GM18951 (cell line): ENCODE results near the gene C6orf15.

Source experiments
- POLR2A ChIP-seq: IDR thresholded peaks from 4 replicates; pipeline ENCODE4 v1.6.1; 2011; ENCODE audit warnings: mild to moderate bottlenecking; ENCODE audit not compliant: insufficient read length, insufficient read depth; ENCODE audit errors: extremely low read depth
- in situ Hi-C: fragments of 300-500 bp; cut with MboI; formaldehyde crosslinking; loops from one replicate; pipeline ENCODE4 v1.12.0; 2022; ENCODE audit warnings: low sequenced_read_pairs, mixed read lengths, inconsistent platforms; ENCODE audit not compliant: unreplicated experiment

The C6orf15 gene

DNA sequence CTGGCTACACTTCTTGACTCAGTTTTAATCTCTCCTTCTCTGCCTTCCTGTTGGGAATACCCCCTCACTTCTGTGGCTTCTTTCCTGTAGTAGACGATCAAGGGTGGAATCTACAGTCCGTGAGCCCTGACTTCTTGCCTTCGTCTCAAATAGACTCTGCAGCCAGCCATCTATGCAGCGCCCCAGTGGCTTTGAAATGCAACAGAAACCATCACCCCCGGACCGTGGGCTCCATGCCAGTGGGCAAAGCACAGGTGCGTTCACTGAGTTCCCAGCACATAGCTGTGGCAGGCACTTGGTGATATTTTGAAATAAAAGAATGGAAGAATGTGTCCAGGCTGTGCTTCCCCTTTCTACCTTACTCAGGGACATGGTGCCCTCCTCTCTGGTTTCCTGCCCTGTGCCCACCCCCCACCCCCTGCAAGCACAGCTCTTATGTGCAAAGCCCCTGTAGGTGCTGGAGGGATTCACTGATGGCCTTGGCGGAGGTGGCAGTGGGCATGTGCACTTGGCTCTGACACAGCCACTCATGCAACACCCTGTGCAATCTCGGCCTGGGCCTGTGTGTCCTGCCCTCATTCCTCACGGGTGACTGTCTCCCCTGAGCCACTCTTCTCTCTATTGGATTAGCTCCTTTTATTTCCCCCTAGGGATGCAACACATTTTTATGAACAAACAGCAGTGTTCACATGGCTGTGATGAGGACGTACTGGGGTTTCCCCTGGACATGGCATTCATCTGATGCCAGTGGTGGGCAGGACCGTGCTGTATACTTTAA is 13.4 kb upstream of the C6orf15 start:
- in situ Hi-C loops, result no loop called here
- TF ChIP-seq POLR2A, result no peak

GRCh38 chr6:31125162-31125561 is 12.8 kb upstream of the C6orf15 start:
- TF ChIP-seq POLR2A, result no peak
- in situ Hi-C loops, result no loop called here

- in situ Hi-C loops, result no loop called here
- no peak for TF ChIP-seq POLR2A
Measured at GRCh38 chr6:31122791-31123706, 10.7 kb upstream of the C6orf15 start.

GRCh38 chr6:31121131-31121790 is 8.9 kb upstream of the C6orf15 start:
- in situ Hi-C loops, result no loop called here
- TF ChIP-seq POLR2A, result no peak

- in situ Hi-C loops, result no loop called here
- no peak for TF ChIP-seq POLR2A
Measured at GRCh38 chr6:31120151-31120915, 8.0 kb upstream of the C6orf15 start, which contains the start of gene CDSN. CDSN (minus strand) TSS chr6:31120446; CDS start chr6:31120419, 27 bp downstream.

DNA sequence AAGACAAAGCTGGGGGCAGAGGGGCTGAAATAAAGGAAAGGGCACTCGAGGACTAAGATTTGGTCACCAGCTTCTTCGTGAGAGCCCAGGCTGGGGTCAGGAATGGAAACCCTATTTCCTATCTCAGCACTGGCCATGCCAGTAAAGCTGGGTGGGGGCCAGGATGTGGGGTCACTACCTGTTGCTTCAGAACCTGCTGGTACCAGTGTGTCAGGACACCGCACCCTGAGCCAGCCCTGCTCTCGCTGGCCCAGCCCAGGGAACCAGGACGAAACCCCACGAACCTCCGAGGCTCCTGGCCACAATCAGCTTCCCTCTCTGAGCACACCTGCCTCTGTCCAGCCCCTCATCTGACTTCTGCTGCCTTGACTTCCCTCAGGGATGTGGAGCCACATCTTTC is 5.8 kb upstream of the C6orf15 start:
- no peak for TF ChIP-seq POLR2A
- in situ Hi-C loops, result no loop called here

- TF ChIP-seq POLR2A, result no peak
- in situ Hi-C loops, result no loop called here
Measured at GRCh38 chr6:31116661-31117385, 4.4 kb upstream of the C6orf15 start.

DNA sequence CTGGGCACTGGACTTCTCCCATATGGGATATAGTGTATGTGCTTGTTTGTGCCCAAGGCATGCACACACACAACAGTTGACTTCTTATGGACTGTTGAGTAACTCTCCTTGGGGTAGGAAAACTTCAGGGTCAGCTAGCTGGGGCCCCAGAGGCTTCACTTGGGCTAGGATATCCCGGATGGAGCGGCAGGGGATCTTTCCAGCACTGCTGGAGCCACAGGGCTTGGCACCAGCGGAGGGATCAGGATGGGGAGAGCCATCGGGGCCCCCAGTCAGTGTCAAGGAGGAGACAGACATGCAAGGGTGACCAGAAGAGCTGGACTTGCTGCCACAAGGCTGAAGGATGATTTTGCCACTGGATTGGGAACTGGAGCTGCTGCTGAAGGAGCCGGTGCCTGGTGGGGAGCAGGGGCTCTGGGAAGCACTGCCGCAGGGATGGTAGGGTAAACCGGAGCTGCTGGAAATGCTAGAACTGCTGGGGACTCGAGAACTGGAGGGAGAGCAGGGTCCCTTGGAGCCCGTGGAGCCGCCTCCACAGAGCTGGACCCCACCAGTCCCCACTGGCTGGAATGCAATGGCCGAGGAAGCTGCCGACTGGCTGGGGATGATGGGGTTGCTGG is 3.7 kb upstream of the C6orf15 start:
- in situ Hi-C loops, result no loop called here
- TF ChIP-seq POLR2A, result no peak

DNA sequence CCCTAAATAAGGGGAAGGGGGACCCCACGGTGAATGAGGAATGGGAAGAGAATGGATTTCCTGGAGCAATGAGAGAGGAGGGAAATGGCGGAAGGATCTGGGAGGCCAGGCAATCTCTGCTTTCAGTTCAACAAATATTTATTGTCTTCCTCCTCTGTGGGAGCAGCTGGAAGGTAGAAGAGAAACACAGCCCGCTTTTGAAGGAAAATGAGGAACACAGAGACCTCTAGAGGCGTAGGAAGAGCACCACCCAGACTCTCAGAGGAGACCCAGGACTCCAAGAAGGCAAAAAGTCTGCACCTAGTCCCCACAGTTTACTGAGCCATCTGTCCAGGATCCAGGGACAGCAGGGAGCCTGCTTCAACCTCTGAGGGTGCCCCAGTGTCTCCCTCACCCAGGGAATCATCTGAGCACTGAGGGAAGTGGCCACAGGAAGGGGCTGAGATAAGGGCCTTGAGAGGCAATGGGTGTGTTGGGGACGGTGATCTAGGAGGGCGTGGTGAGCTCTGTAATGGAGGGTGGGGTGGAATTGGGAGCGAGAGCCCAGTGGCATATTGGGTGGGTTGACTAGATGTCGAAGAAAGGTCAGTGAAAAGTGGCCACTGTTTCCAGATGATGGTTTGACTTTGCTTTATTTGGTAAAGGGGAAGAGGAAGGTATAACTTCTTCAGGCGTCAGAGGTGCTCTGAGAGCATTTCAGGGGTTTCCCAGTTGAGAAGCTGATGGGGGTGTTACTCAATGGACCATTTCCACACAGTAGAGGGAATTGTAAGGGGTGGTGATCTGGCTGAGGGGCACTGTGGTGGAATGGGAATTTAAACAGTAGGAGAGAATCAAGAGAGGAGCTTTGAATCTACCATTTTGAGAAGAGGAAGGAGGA is 2.8 kb upstream of the C6orf15 start:
- in situ Hi-C loops, result no loop called here
- TF ChIP-seq POLR2A, result no peak

- TF ChIP-seq POLR2A, result no peak
- in situ Hi-C loops, result no loop called here
Measured at GRCh38 chr6:31114541-31114878, 2.1 kb upstream of the C6orf15 start, which contains the start of gene PSORS1C1. PSORS1C1 (plus strand) TSS chr6:31114800; CDS start chr6:31129633, 14,833 bp downstream.
